ENCODE data around the gene SNX1.

Gene SNX1

GRCh38 chr15:64134345-64134829, 38.6 kb downstream of the SNX1 start:
- POLR2A ChIA-PET: interaction anchor here (0.6 kb wide), 1 partner anchor 287 kb away, joined by 3 read pairs; no protein-coding TSS in a partner anchor
- TF ChIP-seq FEZF1 (tag by site-specific recombination; IDR thresholded peaks at IDR 0.05) (no peak), ZNF37A (tag by site-specific recombination; IDR thresholded peaks at IDR 0.05) (no peak), PRDM4 (tag by site-specific recombination; IDR thresholded peaks at IDR 0.05) (no peak), ZNF404 (tag by site-specific recombination; IDR thresholded peaks at IDR 0.05) (no peak), PRDM2 (tag by site-specific recombination; IDR thresholded peaks at IDR 0.05; ENCODE audit: borderline replicate concordance) (no peak), ZNF174 (tag by site-specific recombination; IDR thresholded peaks at IDR 0.05) (no peak), ZNF785 (tag by site-specific recombination; IDR thresholded peaks at IDR 0.05) (no peak), ZNF571 (tag by site-specific recombination; IDR thresholded peaks at IDR 0.05) (no peak), ZNF580 (tag by site-specific recombination; IDR thresholded peaks at IDR 0.05) (no peak), ZBTB49 (tag by site-specific recombination; IDR thresholded peaks at IDR 0.05; ENCODE audit: low read depth) (no peak)
- Histone ChIP-seq H3K27ac (ENCODE audit: extremely low read depth, low read depth, low read length) (no peak overlapping the region), H3K4me3 (ENCODE audit: low read depth, low read length) (no peak overlapping the region), H3K4me1 (ENCODE audit: control insufficient read depth, insufficient read depth, low read length) (no peaks in the 10 kb centered on the region), H3K36me3 (ENCODE audit: control insufficient read depth in 2 of 2, insufficient read depth in 1 of 2, low read length in 2 of 2) (peaks cover 0 to 86% of the 10 kb centered on the region in 2 experiments), H3K9me3 (ENCODE audit: control insufficient read depth, insufficient read depth, low read depth, low read length) (no peaks in the 10 kb centered on the region)
- CTCF ChIA-PET: interaction anchor here (0.6 to 1.6 kb wide), 2 partner anchors 9 to 15 kb away, joined by 3 to 7 read pairs; no protein-coding TSS in a partner anchor

- H3K9me3 ChIP-seq (ENCODE audit: control insufficient read depth, insufficient read depth, low read depth, low read length): no peaks in the 10 kb centered on the region
- peaks cover 0 to 72% of the 10 kb centered on the region in 2 experiments; a peak in 2 of 3 replicates for H3K36me3 ChIP-seq (ENCODE audit: control insufficient read depth in 2 of 2, insufficient read depth in 1 of 2, low read length in 2 of 2)
- no peak overlapping the region for H3K4me3 ChIP-seq (ENCODE audit: low read depth, low read length)
- CTCF ChIA-PET: no interaction called here
- H3K27ac ChIP-seq (ENCODE audit: extremely low read depth, low read depth, low read length): no peak overlapping the region
- TF ChIP-seq ZNF549 (tag by site-specific recombination; IDR thresholded peaks at IDR 0.05) (no peak), PRDM6 (tag by site-specific recombination; IDR thresholded peaks at IDR 0.05) (no peak), ZNF341 (tag by site-specific recombination; IDR thresholded peaks at IDR 0.05; ENCODE audit: low read depth) (no peak), ZBTB7A (tag by site-specific recombination; IDR thresholded peaks at IDR 0.05; ENCODE audit: low read depth) (no peak), KLF1 (tag by site-specific recombination; IDR thresholded peaks at IDR 0.05) (no peak), ZNF639 (tag by site-specific recombination; IDR thresholded peaks at IDR 0.05) (no peak), ZNF138 (tag by site-specific recombination; IDR thresholded peaks at IDR 0.05; ENCODE audit: borderline replicate concordance) (no peak), ZNF16 (tag by site-specific recombination; IDR thresholded peaks at IDR 0.05; ENCODE audit: low read depth) (no peak), ZNF610 (tag by site-specific recombination; IDR thresholded peaks at IDR 0.05; ENCODE audit: borderline replicate concordance) (no peak), ZBTB48 (tag by site-specific recombination; IDR thresholded peaks at IDR 0.05) (no peak), ZNF423 (tag by site-specific recombination; IDR thresholded peaks at IDR 0.05) (no peak)
- POLR2A ChIA-PET: no interaction called here
- no peaks in the 10 kb centered on the region for H3K4me1 ChIP-seq (ENCODE audit: control insufficient read depth, insufficient read depth, low read length)
These were observed 40.6 kb downstream of the SNX1 start for GRCh38 chr15:64136347-64136746.

Data from HEK293 (cell line).